Activated naive CD8-positive, alpha-beta T cell treated with anti-CD3 and anti-CD28 coated beads for 36 hours (primary cell): ENCODE results near the gene ETV6. TPM values are rescaled to one million over a fixed set of nuclear protein-coding genes. Genes with fewer than 3 reads are reported as not detected.

ENCODE experiments used
- DNase-seq: peaks from one replicate; pipeline ENCODE4 v3.0.0; 2021
- H3K27ac Mint-ChIP-seq: one replicate; pipeline ENCODE4 v1.8.0; 2022; ENCODE audit warnings: mild to moderate bottlenecking, moderate library complexity, mixed read lengths
- H3K27me3 Mint-ChIP-seq: one replicate; pipeline ENCODE4 v1.8.0; 2022; ENCODE audit warnings: mild to moderate bottlenecking, mixed read lengths
- H3K36me3 Mint-ChIP-seq: one replicate; pipeline ENCODE4 v1.8.0; 2021; ENCODE audit warnings: mild to moderate bottlenecking, mixed read lengths
- H3K4me1 Mint-ChIP-seq: one replicate; pipeline ENCODE4 v1.8.0; 2021; ENCODE audit warnings: mixed read lengths
- H3K4me3 Mint-ChIP-seq: one replicate; pipeline ENCODE4 v1.8.0; 2022; ENCODE audit warnings: mild to moderate bottlenecking, moderate library complexity, mixed read lengths
- H3K9me3 Mint-ChIP-seq: one replicate; pipeline ENCODE4 v1.8.0; 2022; ENCODE audit warnings: mixed read lengths
- total RNA-seq, 2 experiments: library from RNA; stranded (reverse); gene quantifications; one replicate each; pipeline ENCODE4 v1.2.3, GENCODE V29; 2021

The ETV6 gene
- total RNA-seq, 2 experiments from 2014 or later = 21.6 to 23.7 TPM

DNA sequence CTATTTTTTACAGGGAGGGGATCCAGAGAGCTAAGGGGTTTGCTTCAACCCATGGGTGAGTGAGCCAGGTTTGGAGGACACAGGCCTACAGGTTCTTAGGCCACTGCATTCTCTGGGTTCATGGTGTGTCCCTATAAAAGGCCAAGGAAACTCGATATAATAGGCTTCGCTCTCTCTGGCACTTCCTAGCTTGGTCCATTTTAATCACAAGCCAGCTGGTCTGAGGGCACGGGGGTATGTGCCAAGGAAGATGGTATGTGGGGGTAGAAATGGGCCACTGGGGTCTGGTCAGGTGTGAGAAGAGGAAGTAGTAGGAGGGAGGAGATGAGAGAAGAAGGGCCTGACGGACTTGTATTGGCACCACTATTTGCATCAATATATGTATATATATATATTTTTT lies 4.9 kb downstream of the ETV6 start:
- peaks cover 61% of the 10 kb centered on the region for H3K4me1 Mint-ChIP-seq

DNA sequence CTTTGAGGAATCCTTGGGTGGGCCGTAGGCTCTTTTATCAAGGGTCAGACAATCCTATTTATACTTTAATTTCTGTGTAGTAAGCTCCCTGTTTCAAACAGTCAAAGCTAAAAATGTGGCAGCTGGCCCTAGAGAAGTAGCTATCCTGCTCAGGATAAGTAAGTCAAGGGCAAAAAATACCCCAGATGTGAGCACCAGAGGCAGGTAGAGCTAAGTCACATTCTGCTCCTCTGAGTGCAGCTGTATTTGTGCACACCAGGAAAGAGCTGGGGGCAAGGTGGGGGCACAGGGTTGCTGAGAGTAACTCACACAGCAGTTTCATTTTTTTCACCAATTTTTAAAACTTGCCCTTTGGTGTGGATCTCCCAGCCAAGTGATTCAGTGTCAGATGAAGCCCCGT lies 5.3 kb downstream of the ETV6 start:
- Mint-ChIP-seq H3K27me3 (no peaks in the 10 kb centered on the region), H3K4me1 (peaks cover 66% of the 10 kb centered on the region), H3K36me3 (peaks cover 20% of the 10 kb centered on the region), H3K27ac (no peak overlapping the region), H3K9me3 (no peaks in the 10 kb centered on the region), H3K4me3 (no peak overlapping the region)
- no peak for DNase-seq

More for the DNA sequence above, 4.9 kb downstream of the ETV6 start:
- H3K4me3 Mint-ChIP-seq = no peak overlapping the region
- H3K27ac Mint-ChIP-seq = no peak overlapping the region
- no peak for DNase-seq
- H3K36me3 Mint-ChIP-seq = peaks cover 18% of the 10 kb centered on the region
- H3K27me3 Mint-ChIP-seq = no peaks in the 10 kb centered on the region
- no peaks in the 10 kb centered on the region for H3K9me3 Mint-ChIP-seq

DNA sequence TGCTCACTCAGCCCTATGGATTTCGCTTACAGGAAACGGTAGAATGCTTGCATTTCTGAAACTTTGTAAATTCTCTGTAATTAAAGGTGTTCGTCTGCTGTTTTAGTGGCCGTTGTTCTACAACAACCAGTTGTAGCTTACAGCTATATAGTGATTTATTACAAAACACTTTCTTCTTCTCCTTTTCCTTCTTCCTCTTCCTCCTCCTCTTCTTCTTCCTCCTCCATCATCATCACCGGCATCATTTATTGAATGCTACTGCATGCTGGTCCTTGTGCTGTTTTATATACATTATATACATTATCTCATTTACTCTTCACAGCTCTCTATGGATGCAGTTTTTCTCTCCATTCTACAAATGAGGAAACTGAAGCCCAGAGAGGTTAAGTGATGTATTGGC lies 6.4 kb downstream of the ETV6 start:
- DNase-seq = no peak
- Mint-ChIP-seq H3K4me1 (peaks cover 69% of the 10 kb centered on the region), H3K27ac (no peak overlapping the region), H3K36me3 (peaks cover 22% of the 10 kb centered on the region), H3K9me3 (no peaks in the 10 kb centered on the region), H3K27me3 (no peaks in the 10 kb centered on the region), H3K4me3 (no peak overlapping the region)

DNA sequence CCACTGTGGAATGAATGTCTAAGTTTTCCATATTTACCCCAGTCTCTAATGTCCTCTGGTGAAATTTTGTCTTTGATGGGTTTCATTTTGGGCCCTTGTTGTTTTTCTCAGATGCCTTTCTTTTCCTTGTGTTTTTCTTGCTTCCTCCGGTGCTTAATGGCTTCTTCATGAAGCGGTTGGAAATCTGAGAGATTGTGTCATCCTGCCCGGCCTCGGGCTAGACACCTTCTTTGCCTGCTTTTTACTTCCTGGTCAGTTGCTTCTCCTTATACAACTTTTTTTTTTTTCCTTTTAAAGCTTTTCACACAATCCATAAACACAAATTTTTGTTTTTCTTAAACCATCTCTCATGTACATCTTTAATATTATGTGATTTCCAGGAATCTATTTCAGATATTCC lies 7.1 kb downstream of the ETV6 start:
- Mint-ChIP-seq H3K36me3 (peaks cover 22% of the 10 kb centered on the region), H3K9me3 (no peaks in the 10 kb centered on the region), H3K4me1 (peaks cover 71% of the 10 kb centered on the region), H3K27ac (no peak overlapping the region), H3K27me3 (no peaks in the 10 kb centered on the region), H3K4me3 (no peak overlapping the region)
- no peak for DNase-seq

DNA sequence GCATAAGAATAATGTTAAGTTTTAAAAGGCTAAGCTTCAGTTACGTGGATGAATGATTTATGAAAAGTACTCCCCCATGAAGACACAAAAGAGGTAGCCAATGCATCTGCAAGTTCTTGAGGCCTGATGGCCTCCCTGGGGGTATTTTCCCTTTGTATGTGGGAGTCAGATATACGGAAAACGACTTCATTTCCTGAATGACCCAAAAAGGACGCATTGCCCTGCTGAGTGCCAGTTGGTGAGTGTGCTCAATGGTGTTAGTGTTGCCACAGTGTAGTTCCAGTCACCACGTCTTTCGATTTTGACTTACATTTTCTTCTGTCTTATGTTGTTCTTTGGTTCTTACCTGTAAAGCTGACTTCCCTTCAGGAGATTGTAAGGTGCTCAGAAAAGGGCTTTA lies 8.0 kb downstream of the ETV6 start:
- Mint-ChIP-seq H3K27me3 (no peaks in the 10 kb centered on the region), H3K4me3 (no peak overlapping the region), H3K4me1 (peaks cover 72% of the 10 kb centered on the region), H3K9me3 (no peaks in the 10 kb centered on the region), H3K36me3 (peaks cover 30% of the 10 kb centered on the region), H3K27ac (no peak overlapping the region)
- no peak for DNase-seq

DNA sequence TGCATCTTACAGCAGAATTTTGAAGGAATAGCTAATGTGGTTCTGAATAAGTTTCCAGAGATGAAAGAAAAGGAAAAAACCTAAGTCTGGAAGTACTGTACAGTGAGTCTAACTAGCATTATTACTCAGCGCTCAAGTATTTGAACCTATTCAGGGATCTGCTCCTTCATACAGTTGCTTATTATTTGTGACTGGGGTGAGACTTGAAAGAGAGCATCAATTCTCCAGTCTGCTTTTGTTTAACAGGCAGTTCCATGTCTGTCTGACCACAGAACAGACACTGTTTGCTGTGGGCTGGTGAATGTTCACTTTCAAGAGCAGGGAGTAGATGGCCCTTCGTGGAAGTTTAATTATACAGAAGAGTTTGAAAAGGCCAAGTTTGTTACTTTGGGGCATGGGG lies 9.3 kb downstream of the ETV6 start:
- Mint-ChIP-seq H3K36me3 (peaks cover 32% of the 10 kb centered on the region), H3K4me3 (no peak overlapping the region)

DNA sequence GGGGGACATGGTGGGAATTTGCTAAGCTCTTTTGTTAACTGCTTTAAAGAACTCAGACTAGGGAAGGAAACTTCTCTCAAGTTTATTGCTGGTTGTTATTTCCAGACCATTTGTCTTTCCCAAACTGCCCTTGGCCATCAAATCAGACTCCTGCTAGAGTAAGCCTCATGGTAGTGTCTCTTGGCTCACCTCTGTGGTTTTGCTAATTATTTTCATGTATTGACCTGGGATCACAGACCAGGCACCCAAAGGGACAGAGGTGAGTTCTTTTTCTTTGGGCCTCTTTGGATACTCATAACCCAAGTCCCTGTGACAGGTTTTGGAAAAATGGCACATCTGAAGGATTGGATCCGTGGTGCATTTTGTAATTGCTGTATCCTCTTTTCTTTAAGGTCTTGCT lies 11.2 kb downstream of the ETV6 start:
- no peaks in the 10 kb centered on the region for H3K9me3 Mint-ChIP-seq
- H3K27ac Mint-ChIP-seq = no peak overlapping the region
- H3K36me3 Mint-ChIP-seq = peaks cover 36% of the 10 kb centered on the region

More for the DNA sequence above, 9.3 kb downstream of the ETV6 start:
- no peaks in the 10 kb centered on the region for H3K9me3 Mint-ChIP-seq
- H3K27me3 Mint-ChIP-seq = no peaks in the 10 kb centered on the region
- no peak for DNase-seq
- H3K4me1 Mint-ChIP-seq = peaks cover 65% of the 10 kb centered on the region
- no peak overlapping the region for H3K27ac Mint-ChIP-seq

DNA sequence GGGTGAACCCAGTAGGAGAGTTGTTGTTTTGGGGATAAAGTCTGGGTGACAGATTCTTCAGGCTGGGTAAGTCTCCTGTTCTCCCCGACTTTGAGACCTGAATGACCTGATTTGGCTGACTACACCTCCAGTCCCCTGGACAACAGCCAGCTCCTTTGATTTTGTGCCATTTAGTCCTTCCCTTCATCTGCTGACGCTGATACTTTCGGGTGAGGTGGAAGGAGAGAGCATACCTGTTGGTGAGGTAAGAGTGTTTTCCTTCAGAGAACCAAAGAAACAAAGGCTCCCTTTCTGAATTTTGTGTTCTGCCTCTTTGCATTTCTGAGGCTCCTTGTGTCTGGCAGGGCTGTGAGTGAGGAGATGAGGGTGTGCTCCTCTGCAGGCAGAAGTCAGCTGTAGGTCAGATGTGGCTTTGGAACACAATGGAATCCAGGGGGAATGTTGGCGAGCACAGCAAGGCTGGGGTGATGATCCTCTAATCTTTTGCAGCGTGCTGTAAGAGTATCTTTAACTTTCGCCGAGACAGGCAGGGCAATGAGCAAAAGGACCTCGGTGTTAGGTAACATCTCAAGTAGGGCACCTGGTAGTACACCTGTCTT lies 12.1 kb downstream of the ETV6 start:
- Mint-ChIP-seq H3K4me1 (peaks cover 54% of the 10 kb centered on the region), H3K9me3 (no peaks in the 10 kb centered on the region), H3K36me3 (peaks cover 33% of the 10 kb centered on the region), H3K27ac (no peak overlapping the region), H3K27me3 (no peaks in the 10 kb centered on the region), H3K4me3 (no peak overlapping the region)
- DNase-seq = no peak

More for the DNA sequence above, 11.2 kb downstream of the ETV6 start:
- no peak for DNase-seq
- H3K4me1 Mint-ChIP-seq = peaks cover 57% of the 10 kb centered on the region
- H3K27me3 Mint-ChIP-seq = no peaks in the 10 kb centered on the region
- no peak overlapping the region for H3K4me3 Mint-ChIP-seq

DNA sequence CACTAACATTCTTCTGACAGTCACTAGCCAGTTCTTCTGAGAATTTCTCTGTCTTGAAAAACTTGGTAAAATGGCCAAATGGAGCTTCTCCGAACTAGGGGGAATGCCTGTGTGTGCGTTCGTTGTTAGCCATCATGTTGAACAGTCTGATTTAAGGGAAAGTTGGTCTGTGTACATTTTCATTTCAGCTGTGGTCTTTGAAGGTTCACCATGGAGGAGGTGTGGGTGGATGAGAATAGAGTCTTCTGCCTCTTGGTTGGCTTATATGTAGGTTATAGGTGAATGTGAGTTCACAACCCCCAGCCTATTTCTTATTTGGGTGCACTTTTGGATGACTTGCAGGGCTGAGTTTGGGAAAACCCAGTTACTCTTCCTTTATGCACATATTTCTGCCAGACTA lies 12.9 kb downstream of the ETV6 start:
- Mint-ChIP-seq H3K9me3 (no peaks in the 10 kb centered on the region), H3K4me3 (no peak overlapping the region), H3K36me3 (peaks cover 28% of the 10 kb centered on the region), H3K4me1 (peaks cover 50% of the 10 kb centered on the region), H3K27ac (no peak overlapping the region), H3K27me3 (no peaks in the 10 kb centered on the region)
- no peak for DNase-seq

DNA sequence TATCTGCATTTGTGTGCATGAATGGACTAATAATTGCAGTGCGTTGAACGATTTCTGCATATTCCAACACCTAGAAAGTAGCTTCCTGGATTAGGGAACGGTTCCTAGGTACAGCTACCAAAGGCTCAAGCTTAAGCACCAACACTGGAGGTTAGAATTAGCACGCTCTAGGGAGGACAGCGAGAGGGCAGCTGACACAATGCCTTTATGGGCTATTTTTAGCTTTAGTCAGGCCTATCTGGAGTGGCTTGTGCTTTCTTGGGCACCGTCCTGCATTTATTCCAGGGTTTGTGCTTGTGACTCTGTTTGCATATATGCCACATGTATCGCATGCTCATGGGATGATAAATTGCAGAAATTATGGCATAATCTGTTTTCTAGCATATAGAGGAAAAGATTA lies 13.7 kb downstream of the ETV6 start:
- Mint-ChIP-seq H3K27me3 (no peaks in the 10 kb centered on the region), H3K36me3 (peaks cover 23% of the 10 kb centered on the region), H3K4me1 (peaks cover 45% of the 10 kb centered on the region), H3K9me3 (no peaks in the 10 kb centered on the region), H3K27ac (no peak overlapping the region), H3K4me3 (no peak overlapping the region)
- no peak for DNase-seq

DNA sequence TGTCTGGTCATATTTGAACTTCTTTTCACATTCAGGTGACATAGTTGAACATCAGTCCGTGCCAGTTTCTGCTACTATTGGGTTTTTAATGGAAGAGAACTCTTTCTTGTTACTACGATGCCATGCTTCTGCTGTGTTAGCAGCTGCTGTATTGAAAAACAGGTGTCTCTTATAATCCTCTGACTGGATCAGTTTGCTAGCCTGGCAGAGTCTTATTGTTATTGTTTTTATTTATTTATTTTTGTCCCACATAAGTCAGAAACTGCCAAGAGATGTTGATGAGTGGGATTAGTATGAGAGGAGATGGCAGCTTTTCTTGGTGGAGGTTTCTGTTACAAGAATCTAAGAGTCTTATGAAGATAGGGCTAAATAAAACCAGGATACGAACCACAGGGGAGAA lies 14.6 kb downstream of the ETV6 start:
- no peak for DNase-seq
- Mint-ChIP-seq H3K9me3 (no peaks in the 10 kb centered on the region), H3K4me1 (peaks cover 44% of the 10 kb centered on the region), H3K4me3 (no peak overlapping the region), H3K36me3 (peaks cover 25% of the 10 kb centered on the region), H3K27me3 (no peaks in the 10 kb centered on the region), H3K27ac (no peak overlapping the region)

DNA sequence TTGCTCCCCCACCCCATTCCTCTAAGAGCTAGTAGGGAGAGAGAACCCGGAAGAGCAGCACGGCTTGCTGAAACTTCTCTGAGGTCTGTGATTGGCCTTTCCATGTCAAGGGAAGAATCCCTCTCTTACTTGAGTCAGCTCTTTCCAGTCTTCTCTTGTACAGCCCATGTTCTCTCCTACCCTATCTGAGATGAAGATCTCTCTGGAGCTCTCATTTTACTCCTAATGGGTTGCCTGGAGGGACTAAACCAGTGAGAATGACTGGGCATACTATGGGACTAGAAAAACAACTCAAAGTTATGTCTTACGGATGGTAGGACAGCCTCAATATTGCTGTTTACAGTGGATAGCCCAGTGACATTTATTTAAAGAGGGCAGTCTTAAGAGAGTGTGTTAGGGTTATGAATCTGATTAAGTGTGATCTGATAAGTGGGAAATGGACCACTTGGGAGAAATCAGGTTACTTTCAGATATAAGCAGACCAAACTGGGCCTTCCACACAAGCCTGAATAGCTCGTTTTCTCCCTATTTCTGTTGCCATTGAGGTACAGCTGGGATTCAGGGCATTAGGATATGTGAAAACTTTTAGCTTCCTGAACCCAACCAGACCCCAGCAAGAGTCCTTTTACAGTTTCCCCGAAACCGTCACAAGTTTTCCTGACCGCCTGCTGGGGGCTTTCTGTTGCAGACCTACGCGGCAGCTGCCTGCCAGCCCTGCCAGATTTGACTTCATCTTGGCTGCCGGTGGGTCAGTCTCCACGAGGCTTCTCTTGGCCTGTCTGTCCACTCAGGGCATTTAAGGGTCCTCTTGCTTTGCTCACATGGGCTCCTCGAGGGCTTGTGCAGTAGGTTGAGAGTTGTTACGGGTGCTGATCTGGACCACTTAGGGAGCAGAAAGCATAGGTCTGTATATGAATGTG lies 16.9 kb downstream of the ETV6 start:
- Mint-ChIP-seq H3K36me3 (peaks cover 19% of the 10 kb centered on the region), H3K27ac (no peak overlapping the region)

DNA sequence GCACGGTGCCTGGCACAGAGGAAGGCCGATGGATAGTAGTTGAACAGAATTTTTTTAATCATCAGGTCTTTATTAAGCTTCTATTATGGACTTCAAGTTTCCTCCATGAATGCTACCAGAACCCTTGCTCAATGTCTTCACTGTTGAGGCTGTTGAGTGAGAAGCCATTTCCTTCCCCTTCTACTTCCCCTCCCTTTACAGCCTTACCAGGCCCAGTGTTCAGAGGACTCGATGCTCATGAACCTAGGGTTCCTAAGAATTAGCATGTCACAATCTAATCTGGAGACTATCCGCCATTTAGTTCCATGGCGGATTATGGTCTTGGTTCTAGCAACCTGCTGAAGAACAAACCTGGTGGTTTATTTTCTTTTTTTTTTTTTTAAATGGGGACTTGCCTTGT lies 17.7 kb downstream of the ETV6 start:
- no peak for DNase-seq
- Mint-ChIP-seq H3K36me3 (peaks cover 12% of the 10 kb centered on the region), H3K4me1 (peaks cover 32% of the 10 kb centered on the region), H3K4me3 (no peak overlapping the region), H3K27me3 (no peaks in the 10 kb centered on the region), H3K9me3 (no peaks in the 10 kb centered on the region), H3K27ac (no peak overlapping the region)

More for the DNA sequence above, 16.9 kb downstream of the ETV6 start:
- Mint-ChIP-seq H3K4me3 (no peak overlapping the region), H3K27me3 (no peaks in the 10 kb centered on the region), H3K9me3 (no peaks in the 10 kb centered on the region), H3K4me1 (peaks cover 36% of the 10 kb centered on the region)
- no peak for DNase-seq

DNA sequence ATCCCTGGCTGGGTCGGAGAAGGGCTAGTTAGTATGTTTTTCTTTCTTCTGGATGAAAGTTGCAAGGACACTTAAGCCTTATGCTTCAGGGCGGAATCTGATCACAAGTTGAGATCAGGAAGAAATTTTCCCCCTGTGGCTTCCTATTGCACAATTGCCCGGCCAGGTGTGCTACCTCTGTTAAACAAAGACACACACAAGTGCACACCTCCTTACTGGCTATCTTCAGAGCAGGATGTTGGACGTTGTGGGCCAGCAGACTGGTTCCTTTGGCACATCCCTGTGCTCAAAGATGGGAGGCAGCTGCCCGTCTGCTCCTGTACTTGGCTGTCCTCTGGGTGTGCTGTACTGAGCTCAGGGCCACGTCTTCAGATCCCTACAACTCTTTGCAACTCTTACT lies 19.1 kb downstream of the ETV6 start:
- Mint-ChIP-seq H3K27ac (no peak overlapping the region), H3K9me3 (no peaks in the 10 kb centered on the region), H3K27me3 (no peaks in the 10 kb centered on the region), H3K4me3 (no peak overlapping the region), H3K36me3 (peaks cover 7% of the 10 kb centered on the region), H3K4me1 (peaks cover 32% of the 10 kb centered on the region)
- no peak for DNase-seq

DNA sequence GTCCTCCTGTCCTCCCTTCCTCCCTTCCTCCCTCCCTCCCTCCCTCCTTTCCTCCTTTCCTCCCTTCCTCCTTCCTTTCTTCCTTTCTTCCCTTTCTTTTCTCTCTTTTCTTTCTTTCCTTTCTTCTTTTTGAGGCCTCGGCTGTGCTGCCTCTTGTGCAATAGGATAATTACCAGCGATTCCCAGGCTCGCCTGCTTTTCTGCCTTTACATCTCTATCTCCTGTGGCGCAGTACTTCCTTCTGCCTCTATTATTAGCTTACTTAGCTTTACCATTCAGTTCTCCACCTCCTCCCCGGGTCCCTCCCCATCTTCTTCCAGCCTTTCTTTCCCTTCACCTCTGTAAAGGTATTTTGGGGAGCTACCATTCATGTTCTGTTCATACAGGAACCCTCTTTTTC lies 19.9 kb downstream of the ETV6 start:
- H3K4me3 Mint-ChIP-seq = no peak overlapping the region
- H3K36me3 Mint-ChIP-seq = peaks cover 7% of the 10 kb centered on the region
- H3K27ac Mint-ChIP-seq = no peak overlapping the region
- no peaks in the 10 kb centered on the region for H3K9me3 Mint-ChIP-seq
- H3K27me3 Mint-ChIP-seq = no peaks in the 10 kb centered on the region
- DNase-seq = no peak
- H3K4me1 Mint-ChIP-seq = peaks cover 32% of the 10 kb centered on the region
